K562 (cell line): ENCODE measurements around the gene PSMD8.

Experiments used
- DDX20 ChIP-seq: fragments of 450-650 bp; IDR thresholded peaks from 2 replicates; pipeline ENCODE4 v1.6.1; 2016; ENCODE audit warnings: missing genetic modification characterization, low read depth, mild to moderate bottlenecking, missing compliant biosample characterization, moderate library complexity
- E2F3 ChIP-seq: fragments of 250-450 bp; sonication (Bioruptor Pico); IDR thresholded peaks from 2 replicates; pipeline ENCODE4 v1.4.0; 2020; ENCODE audit warnings: mild to moderate bottlenecking
- EP300 ChIP-seq: IDR thresholded peaks from 2 replicates; pipeline ENCODE4 v1.6.1; 2012; ENCODE audit warnings: low read length, improper control_type of control experiment
- HSF4 ChIP-seq: fragments of 250-450 bp; sonication (Bioruptor Pico); IDR thresholded peaks from 2 replicates; pipeline ENCODE4 v2.1.2; 2022; ENCODE audit warnings: mild to moderate bottlenecking, moderate library complexity, borderline replicate concordance
- JUNB ChIP-seq: fragments of 450-650 bp; formaldehyde crosslinking; conservative IDR thresholded peaks from 2 replicates; pipeline ENCODE4 v1.4.0; 2020; ENCODE audit warnings: mild to moderate bottlenecking
- JUND ChIP-seq, 2 experiments: IDR thresholded peaks; 2 replicates in 1 of 2; 3 replicates in 1 of 2; pipeline ENCODE4 v1.6.1; 2011; ENCODE audit warnings: borderline replicate concordance in 2 of 2, low read depth in 2 of 2, low read length in 2 of 2, improper control_type of control experiment in 1 of 2, missing biosample characterization in 1 of 2, missing genetic modification characterization in 1 of 2, missing genetic modification reagents in 1 of 2
- KAT8 ChIP-seq: fragments of 450-650 bp; IDR thresholded peaks from 2 replicates; pipeline ENCODE4 v1.6.1; 2016; ENCODE audit warnings: low read depth, mild to moderate bottlenecking
- NELFE ChIP-seq: IDR thresholded peaks from 2 replicates; pipeline ENCODE4 v1.6.1; 2011; ENCODE audit warnings: mild to moderate bottlenecking; ENCODE audit not compliant: insufficient read depth, insufficient read length
- NFYB ChIP-seq: IDR thresholded peaks from 2 replicates; pipeline ENCODE4 v1.6.1; 2011; ENCODE audit warnings: mild to moderate bottlenecking, moderate library complexity; ENCODE audit not compliant: insufficient read length; ENCODE audit errors: extremely low read depth
- SNRNP70 ChIP-seq: fragments of 200-400 bp; formaldehyde crosslinking; optimal IDR thresholded peaks from 2 replicates; pipeline ENCODE3; 2017; ENCODE audit warnings: low read depth, low read length
- STAT5A ChIP-seq: IDR thresholded peaks from 2 replicates; pipeline ENCODE4 v1.6.1; 2012; ENCODE audit warnings: low read length, inconsistent platforms, borderline replicate concordance
- ZNF184 ChIP-seq: sonication (generic); formaldehyde crosslinking; IDR thresholded peaks from 2 replicates; pipeline ENCODE4 v1.5.0; 2020; ENCODE audit warnings: missing genetic modification reagents
- TF ChIP-seq, protein P1 (sequence below): IDR thresholded peaks from 3 replicates; pipeline ENCODE4 v1.6.1; 2011; ENCODE audit warnings: borderline replicate concordance, mild to moderate bottlenecking; ENCODE audit not compliant: insufficient read length, insufficient read depth
- TF ChIP-seq, protein P2 (sequence below): IDR thresholded peaks from 2 replicates; pipeline ENCODE4 v1.6.1; 2011; ENCODE audit warnings: borderline replicate concordance, low read depth, mild to moderate bottlenecking, moderate library complexity, low read length; ENCODE audit not compliant: insufficient read depth, poor library complexity, severe bottlenecking

DNA sequence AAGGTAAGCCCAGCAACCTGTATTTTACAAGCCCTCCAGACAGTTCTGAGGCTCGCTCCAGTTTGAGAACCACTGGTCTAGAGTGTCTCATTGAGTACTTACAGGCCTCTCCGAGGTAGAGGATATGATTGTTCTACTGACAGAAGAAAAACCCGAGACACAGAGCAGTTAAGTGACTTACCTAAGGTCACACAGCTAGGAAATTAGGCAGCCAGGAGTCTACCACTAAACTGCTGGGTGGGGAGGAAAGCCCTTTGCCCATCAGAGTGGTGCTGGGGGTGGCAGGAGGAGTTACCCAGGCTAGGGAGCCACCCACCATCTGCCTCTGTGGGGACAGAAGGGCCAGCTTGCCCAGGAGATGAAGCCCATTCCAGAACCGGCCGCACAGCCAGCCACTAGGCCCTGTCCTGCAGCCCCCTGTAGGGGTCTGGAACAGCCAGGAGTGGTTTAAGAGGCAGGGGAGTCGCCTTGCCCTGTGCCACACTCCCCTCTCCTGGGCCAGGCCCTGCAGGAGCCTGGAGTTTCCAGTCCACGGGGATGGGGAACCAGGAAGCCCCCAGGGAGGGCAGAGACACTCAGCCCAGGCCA lies 50.9 kb downstream of the PSMD8 start:
- TF ChIP-seq E2F3 (CRISPR knock-in tag) (no peak), KAT8 (no peak), SNRNP70 (no peak), EP300 (no peak), JUNB (no peak), ZNF184 (CRISPR knock-in tag) (no peak), DDX20 (tag) (no peak), HSF4 (CRISPR knock-in tag) (no peak), STAT5A (no peak), NELFE (no peak), NFYB (no peak), JUND (IDR thresholded peaks at IDR 0.05; ENCODE audit: borderline replicate concordance, low read depth, low read length) (no peak), JUND (tag; IDR thresholded peaks at IDR 0.05; ENCODE audit: borderline replicate concordance, low read depth, low read length) (no peak)
- TF ChIP-seq, protein P1, sequence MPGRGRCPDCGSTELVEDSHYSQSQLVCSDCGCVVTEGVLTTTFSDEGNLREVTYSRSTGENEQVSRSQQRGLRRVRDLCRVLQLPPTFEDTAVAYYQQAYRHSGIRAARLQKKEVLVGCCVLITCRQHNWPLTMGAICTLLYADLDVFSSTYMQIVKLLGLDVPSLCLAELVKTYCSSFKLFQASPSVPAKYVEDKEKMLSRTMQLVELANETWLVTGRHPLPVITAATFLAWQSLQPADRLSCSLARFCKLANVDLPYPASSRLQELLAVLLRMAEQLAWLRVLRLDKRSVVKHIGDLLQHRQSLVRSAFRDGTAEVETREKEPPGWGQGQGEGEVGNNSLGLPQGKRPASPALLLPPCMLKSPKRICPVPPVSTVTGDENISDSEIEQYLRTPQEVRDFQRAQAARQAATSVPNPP: no peak
- TF ChIP-seq, protein P2, sequence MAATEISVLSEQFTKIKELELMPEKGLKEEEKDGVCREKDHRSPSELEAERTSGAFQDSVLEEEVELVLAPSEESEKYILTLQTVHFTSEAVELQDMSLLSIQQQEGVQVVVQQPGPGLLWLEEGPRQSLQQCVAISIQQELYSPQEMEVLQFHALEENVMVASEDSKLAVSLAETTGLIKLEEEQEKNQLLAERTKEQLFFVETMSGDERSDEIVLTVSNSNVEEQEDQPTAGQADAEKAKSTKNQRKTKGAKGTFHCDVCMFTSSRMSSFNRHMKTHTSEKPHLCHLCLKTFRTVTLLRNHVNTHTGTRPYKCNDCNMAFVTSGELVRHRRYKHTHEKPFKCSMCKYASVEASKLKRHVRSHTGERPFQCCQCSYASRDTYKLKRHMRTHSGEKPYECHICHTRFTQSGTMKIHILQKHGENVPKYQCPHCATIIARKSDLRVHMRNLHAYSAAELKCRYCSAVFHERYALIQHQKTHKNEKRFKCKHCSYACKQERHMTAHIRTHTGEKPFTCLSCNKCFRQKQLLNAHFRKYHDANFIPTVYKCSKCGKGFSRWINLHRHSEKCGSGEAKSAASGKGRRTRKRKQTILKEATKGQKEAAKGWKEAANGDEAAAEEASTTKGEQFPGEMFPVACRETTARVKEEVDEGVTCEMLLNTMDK: no peak
